GM19463 (cell line): ENCODE measurements around the gene ZNF331.

Source experiments
- ATAC-seq: cut with Tn5 transposase; IDR thresholded peaks from one replicate; pipeline ENCODE4 v1.9.1; 2021; ENCODE audit warnings: mild to moderate bottlenecking, moderate library complexity; ENCODE audit not compliant: unreplicated experiment

ZNF331 gene

GRCh38 chr19:53520547-53521372 lies 17.2 kb upstream of the ZNF331 start:
- ATAC-seq: peak; percentile 98

- no peak for ATAC-seq
Observed at GRCh38 chr19:53521373-53522202, 16.4 kb upstream of the ZNF331 start.

- ATAC-seq: no peak
Observed at GRCh38 chr19:53525922-53526321, 12.0 kb upstream of the ZNF331 start.

GRCh38 chr19:53530622-53531021 lies 7.3 kb upstream of the ZNF331 start:
- ATAC-seq: no peak

GRCh38 chr19:53531457-53531856 lies 6.5 kb upstream of the ZNF331 start:
- ATAC-seq: no peak

GRCh38 chr19:53532362-53532761 lies 5.6 kb upstream of the ZNF331 start:
- ATAC-seq: no peak

GRCh38 chr19:53536225-53536548 lies 1.8 kb upstream of the ZNF331 start:
- ATAC-seq: no peak

- ATAC-seq: no peak
Observed at GRCh38 chr19:53537121-53537520, 824 bp upstream of the ZNF331 start.

- ATAC-seq: no peak
Observed at GRCh38 chr19:53538378-53539109, 599 bp downstream of the ZNF331 start.

GRCh38 chr19:53540091-53540490 lies 2.1 kb downstream of the ZNF331 start:
- ATAC-seq: no peak

- ATAC-seq: no peak
Observed at GRCh38 chr19:53541971-53542370, 4.0 kb downstream of the ZNF331 start.

- no peak for ATAC-seq
Observed at GRCh38 chr19:53545271-53546065, 7.5 kb downstream of the ZNF331 start.

GRCh38 chr19:53546758-53547513 lies 9.0 kb downstream of the ZNF331 start:
- ATAC-seq: no peak

- ATAC-seq: no peak
Observed at GRCh38 chr19:53549340-53549739, 11.4 kb downstream of the ZNF331 start.

GRCh38 chr19:53552001-53552721 lies 14.2 kb downstream of the ZNF331 start:
- no peak for ATAC-seq

- ATAC-seq: no peak
Observed at GRCh38 chr19:53553156-53553555, 15.2 kb downstream of the ZNF331 start.

GRCh38 chr19:53553865-53554791 lies 16.2 kb downstream of the ZNF331 start:
- ATAC-seq: peak; percentile 74

GRCh38 chr19:53554804-53555203 lies 16.9 kb downstream of the ZNF331 start:
- ATAC-seq: peak; percentile 9
